ENCODE results near the gene NAV2.

Gene NAV2

DNA sequence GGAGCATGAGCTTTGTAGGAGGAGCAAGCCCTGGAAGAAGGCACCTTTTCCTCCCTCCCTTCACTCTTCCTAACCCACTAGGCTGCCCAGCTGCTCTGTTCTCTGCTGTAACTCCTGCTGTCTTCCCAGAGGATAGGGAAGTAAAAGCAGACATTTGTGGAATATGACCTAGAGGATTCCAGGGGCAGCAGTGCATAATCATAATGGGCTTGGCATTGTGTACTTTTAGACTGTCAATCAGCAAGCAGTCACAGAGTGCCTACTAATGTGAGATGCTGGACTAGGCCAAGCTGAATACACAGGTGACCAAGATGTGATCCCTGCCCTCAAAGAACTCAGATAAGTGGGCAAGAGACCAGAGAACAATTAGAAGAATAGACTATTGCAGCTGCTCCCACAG lies 133.0 kb downstream of the NAV2 start:
- DNase-seq, result no peak
- Mint-ChIP-seq H3K4me3 (no peak overlapping the region), H3K4me1 (peaks cover 39% of the 10 kb centered on the region), H3K27me3 (ENCODE audit: low read depth, poor library complexity) (peaks cover 4% of the 10 kb centered on the region), H3K9me3 (no peaks in the 10 kb centered on the region), H3K27ac (no peak overlapping the region), H3K36me3 (ENCODE audit: low read depth) (no peaks in the 10 kb centered on the region)
- TF ChIP-seq, protein P1, sequence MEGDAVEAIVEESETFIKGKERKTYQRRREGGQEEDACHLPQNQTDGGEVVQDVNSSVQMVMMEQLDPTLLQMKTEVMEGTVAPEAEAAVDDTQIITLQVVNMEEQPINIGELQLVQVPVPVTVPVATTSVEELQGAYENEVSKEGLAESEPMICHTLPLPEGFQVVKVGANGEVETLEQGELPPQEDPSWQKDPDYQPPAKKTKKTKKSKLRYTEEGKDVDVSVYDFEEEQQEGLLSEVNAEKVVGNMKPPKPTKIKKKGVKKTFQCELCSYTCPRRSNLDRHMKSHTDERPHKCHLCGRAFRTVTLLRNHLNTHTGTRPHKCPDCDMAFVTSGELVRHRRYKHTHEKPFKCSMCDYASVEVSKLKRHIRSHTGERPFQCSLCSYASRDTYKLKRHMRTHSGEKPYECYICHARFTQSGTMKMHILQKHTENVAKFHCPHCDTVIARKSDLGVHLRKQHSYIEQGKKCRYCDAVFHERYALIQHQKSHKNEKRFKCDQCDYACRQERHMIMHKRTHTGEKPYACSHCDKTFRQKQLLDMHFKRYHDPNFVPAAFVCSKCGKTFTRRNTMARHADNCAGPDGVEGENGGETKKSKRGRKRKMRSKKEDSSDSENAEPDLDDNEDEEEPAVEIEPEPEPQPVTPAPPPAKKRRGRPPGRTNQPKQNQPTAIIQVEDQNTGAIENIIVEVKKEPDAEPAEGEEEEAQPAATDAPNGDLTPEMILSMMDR (IDR thresholded peaks at IDR 0.05), result no peak

DNA sequence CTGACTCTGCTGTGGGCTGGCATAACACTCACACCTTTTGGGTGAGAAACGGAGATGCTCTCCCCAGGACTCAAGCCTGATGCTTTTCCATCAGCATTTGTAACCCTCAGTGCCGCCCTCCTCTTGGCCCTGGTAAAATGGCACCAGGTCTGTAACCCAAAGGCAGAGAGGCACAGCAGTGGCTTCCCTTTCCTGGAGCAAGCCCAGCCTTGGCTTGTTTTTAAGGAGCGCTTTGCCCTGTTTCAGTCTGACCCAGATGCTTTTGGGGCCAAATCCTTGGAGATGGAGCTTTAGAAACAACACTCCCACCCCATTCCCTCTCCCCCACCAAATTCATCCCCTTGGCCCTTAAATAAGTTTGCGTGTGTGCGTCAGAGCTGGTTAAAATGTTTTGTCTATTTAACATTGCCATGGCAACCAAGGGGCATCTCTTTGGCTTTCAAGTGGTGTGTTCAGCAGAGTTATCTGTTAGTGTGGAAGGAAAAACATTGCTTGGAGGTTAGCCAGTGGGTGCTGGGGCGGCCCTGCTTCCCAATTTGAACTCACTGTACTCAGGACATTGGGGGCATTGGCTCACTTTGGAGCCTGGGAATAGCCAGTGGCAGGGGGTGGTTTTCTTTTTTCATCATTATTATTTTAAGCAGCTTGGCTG lies 134.1 kb downstream of the NAV2 start:
- peaks cover 3% of the 10 kb centered on the region for H3K9me3 Mint-ChIP-seq
- H3K4me1 Mint-ChIP-seq, result peaks cover 39% of the 10 kb centered on the region
- H3K27ac Mint-ChIP-seq, result no peak overlapping the region
- TF ChIP-seq, protein P1 (IDR thresholded peaks at IDR 0.05), result no peak
- no peak for DNase-seq
- H3K27me3 Mint-ChIP-seq (ENCODE audit: low read depth, poor library complexity), result peaks cover 4% of the 10 kb centered on the region
- no peak overlapping the region for H3K4me3 Mint-ChIP-seq
- H3K36me3 Mint-ChIP-seq (ENCODE audit: low read depth), result peaks cover 3% of the 10 kb centered on the region

DNA sequence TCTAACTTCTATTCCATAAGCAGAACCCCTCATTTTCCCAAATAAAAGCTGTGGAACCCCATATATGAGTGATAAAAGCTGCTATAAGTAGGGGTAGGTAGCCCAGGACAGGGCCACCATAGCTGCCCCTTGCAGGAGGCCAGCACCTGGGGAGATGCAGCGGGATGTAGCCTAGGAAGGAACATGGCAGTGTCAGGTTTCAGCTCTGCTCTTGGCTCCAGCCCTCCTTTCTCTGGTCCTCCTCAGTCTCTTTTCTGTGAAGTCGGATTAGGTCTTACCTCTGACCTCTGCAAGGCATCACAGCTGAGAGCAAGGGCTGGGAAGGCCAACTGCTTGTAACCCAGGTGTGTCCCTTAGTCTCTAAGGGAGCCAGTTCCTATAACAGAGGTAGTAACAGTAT lies 135.6 kb downstream of the NAV2 start:
- DNase-seq, result no peak
- TF ChIP-seq, protein P1 (IDR thresholded peaks at IDR 0.05), result no peak
- Mint-ChIP-seq H3K9me3 (peaks cover 4% of the 10 kb centered on the region), H3K36me3 (ENCODE audit: low read depth) (peaks cover 5% of the 10 kb centered on the region), H3K4me3 (no peak overlapping the region), H3K4me1 (peaks cover 42% of the 10 kb centered on the region), H3K27ac (no peak overlapping the region), H3K27me3 (ENCODE audit: low read depth, poor library complexity) (peaks cover 4% of the 10 kb centered on the region)

DNA sequence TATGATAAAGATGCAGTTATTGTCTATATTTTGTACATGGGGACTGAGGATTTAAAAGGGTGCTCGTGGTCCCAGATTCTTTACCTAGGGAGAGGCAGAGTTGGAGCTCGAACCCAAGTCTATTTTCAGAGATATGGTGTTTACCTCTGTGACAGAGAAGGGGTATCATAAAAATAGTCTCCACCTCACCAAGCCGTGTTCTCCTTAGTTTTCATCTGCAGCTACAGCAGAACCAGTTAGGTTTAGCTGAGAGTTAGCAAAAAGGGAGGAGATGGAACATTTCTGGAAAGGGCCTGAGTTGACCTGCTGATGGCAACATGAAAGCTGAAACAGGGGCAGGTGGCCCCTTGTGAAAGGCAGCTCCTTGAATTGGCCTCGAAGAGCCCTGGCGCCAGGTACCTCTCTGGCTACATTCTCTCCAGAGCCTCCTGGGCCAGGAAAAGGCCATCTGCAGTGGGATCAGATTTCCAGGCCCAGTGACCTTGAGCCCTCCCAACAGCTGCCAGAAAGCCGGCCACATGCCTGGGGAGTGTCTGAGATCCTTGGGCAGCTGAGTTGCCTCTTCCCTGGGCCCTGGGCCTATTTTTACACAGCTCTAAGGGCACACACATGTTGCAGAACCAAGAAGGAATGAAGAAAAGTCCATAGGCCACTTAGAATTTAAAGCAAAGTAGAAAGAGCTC lies 136.6 kb downstream of the NAV2 start:
- DNase-seq, result peak; percentile 30
- TF ChIP-seq, protein P1 (IDR thresholded peaks at IDR 0.05), result no peak
- H3K27ac Mint-ChIP-seq, result no peak overlapping the region
- H3K9me3 Mint-ChIP-seq, result peaks cover 4% of the 10 kb centered on the region
- H3K4me3 Mint-ChIP-seq, result no peak overlapping the region
- H3K36me3 Mint-ChIP-seq (ENCODE audit: low read depth), result peaks cover 5% of the 10 kb centered on the region
- peaks cover 4% of the 10 kb centered on the region for H3K27me3 Mint-ChIP-seq (ENCODE audit: low read depth, poor library complexity)
- H3K4me1 Mint-ChIP-seq, result peaks cover 51% of the 10 kb centered on the region

DNA sequence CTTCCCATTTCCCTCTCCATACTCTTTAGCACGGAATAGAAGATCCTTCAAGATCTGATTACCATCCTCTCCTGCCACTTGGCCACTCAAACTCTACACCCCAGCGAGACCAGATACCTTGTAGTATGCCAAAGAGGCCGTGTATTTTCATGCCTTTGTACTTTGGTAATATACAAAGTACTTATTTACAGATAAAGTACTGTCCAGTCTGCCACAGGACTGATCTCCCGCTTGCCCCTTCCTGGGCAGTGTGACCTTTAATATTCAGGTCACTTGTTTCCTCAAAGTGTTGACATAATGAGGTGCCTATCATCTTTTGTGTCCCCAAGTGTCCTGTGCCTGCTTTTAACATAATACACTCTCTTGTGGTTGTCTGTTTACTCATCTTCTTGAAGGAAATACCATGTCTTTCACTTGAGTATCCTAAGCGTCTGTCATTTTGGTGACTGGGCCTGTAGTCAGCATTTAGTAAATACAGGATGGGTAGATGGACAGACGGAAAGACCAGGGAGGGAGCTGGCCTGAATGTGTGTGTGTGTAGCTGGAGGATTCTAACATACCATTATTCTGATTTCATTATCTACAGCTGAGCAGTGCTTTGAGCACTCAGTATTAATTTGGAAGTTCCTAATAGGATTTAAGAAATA lies 137.4 kb downstream of the NAV2 start:
- H3K4me3 Mint-ChIP-seq, result no peak overlapping the region
- peaks cover 4% of the 10 kb centered on the region for H3K27me3 Mint-ChIP-seq (ENCODE audit: low read depth, poor library complexity)
- H3K4me1 Mint-ChIP-seq, result peaks cover 51% of the 10 kb centered on the region
- H3K27ac Mint-ChIP-seq, result peak overlapping the region; percentile 1
- H3K36me3 Mint-ChIP-seq (ENCODE audit: low read depth), result peaks cover 5% of the 10 kb centered on the region
- H3K9me3 Mint-ChIP-seq, result peaks cover 4% of the 10 kb centered on the region
- TF ChIP-seq, protein P1 (IDR thresholded peaks at IDR 0.05), result no peak
- no peak for DNase-seq
